ENCODE results near the gene ALDOA. TPM values are rescaled to one million over a fixed set of nuclear protein-coding genes. Genes with fewer than 3 reads are reported as not detected.

The ALDOA gene
- total and polyA plus RNA-seq, 9 of the 15 experiments (the other 6 are each of a cell fraction or from before 2014, with no cell fraction given) = 311 to 2,224 (median 1,293) TPM

DNA sequence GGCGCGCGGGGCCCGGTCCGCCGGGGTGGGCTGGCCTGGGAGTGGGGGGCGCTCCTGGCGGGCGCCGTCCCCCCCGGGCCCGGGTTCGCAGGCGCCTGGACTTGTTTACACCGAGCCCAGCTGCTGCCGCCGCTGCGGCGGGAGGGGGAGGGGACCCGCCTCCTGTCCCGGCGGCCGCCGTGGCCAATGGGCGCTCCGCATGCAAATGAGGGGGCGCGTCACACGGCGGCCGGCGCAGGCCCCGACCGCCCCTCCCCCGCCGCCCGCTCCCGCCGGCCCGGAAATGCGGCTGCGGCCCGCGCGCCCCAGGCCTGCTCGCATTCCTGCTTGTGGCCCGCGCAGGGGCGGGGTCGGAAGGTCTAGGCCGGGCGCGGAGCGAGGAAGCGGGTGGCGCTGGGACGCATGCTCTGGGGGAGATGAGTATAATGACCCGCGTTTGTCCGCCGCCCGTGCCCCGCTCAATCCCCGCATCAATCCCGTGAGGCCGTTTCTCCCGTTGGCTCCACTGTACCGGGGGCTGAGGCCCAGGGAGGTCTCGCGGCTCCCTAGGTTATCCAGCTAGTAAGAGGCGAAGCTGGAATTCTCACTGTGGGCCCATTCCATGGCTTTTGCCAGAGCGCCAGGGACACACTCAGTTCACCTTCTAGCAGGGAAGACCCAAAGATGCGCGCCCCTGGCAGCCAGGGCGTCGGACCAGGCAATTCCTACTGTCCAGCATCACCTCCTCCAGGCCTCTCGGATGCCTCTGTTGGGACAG, 30.7 kb downstream of the ALDOA start, which contains the start of gene YPEL3 (continued):
- TF ChIP-seq GTF2E2 (tag; IDR thresholded peaks at IDR 0.05) (no peak), NR2C2 (CRISPR knock-in tag; IDR thresholded peaks at IDR 0.05) (no peak), NR2C2 (tag; IDR thresholded peaks at IDR 0.05) (peak; percentile 40; the same call in 1 of the 2 replicates), ZNF311 (CRISPR knock-in tag; IDR thresholded peaks at IDR 0.05) (no peak), PML (IDR thresholded peaks at IDR 0.05; ENCODE audit: low read length) (no peak), ZNF436 (CRISPR knock-in tag; IDR thresholded peaks at IDR 0.05) (no peak), RBM14 (IDR thresholded peaks at IDR 0.05; ENCODE audit: borderline replicate concordance, insufficient read depth, low read depth, low read length) (no peak), HIVEP1 (CRISPR knock-in tag; IDR thresholded peaks at IDR 0.05) (no peak), MTA3 (IDR thresholded peaks at IDR 0.05; ENCODE audit: borderline replicate concordance) (0 out of 2 replicates have a peak, but pooled peaks have one; percentile 50), SOX6 (IDR thresholded peaks at IDR 0.05) (no peak), NFE2L1 (tag; IDR thresholded peaks at IDR 0.05; ENCODE audit: borderline replicate concordance, low read depth) (no peak), KDM4B (IDR thresholded peaks at IDR 0.05; ENCODE audit: borderline replicate concordance in 2 of 2, low read depth in 1 of 2) (no peak), CCAR2 (IDR thresholded peaks at IDR 0.05; ENCODE audit: low read depth, low read length) (no peak), CHD1 (IDR thresholded peaks at IDR 0.05; ENCODE audit: low read length) (no peak), EHMT2 (IDR thresholded peaks at IDR 0.05) (no peak)
- TF ChIP-seq, protein P1, sequence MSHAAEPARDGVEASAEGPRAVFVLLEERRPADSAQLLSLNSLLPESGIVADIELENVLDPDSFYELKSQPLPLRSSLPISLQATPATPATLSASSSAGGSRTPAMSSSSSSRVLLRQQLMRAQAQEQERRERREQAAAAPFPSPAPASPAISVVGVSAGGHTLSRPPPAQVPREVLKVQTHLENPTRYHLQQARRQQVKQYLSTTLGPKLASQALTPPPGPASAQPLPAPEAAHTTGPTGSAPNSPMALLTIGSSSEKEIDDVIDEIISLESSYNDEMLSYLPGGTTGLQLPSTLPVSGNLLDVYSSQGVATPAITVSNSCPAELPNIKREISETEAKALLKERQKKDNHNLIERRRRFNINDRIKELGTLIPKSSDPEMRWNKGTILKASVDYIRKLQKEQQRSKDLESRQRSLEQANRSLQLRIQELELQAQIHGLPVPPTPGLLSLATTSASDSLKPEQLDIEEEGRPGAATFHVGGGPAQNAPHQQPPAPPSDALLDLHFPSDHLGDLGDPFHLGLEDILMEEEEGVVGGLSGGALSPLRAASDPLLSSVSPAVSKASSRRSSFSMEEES (CRISPR knock-in tag; IDR thresholded peaks at IDR 0.05) = no peak
- TF ChIP-seq, protein P2, sequence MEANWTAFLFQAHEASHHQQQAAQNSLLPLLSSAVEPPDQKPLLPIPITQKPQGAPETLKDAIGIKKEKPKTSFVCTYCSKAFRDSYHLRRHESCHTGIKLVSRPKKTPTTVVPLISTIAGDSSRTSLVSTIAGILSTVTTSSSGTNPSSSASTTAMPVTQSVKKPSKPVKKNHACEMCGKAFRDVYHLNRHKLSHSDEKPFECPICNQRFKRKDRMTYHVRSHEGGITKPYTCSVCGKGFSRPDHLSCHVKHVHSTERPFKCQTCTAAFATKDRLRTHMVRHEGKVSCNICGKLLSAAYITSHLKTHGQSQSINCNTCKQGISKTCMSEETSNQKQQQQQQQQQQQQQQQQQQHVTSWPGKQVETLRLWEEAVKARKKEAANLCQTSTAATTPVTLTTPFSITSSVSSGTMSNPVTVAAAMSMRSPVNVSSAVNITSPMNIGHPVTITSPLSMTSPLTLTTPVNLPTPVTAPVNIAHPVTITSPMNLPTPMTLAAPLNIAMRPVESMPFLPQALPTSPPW (CRISPR knock-in tag; IDR thresholded peaks at IDR 0.05) = peak; percentile 94
- TF ChIP-seq, protein P3, sequence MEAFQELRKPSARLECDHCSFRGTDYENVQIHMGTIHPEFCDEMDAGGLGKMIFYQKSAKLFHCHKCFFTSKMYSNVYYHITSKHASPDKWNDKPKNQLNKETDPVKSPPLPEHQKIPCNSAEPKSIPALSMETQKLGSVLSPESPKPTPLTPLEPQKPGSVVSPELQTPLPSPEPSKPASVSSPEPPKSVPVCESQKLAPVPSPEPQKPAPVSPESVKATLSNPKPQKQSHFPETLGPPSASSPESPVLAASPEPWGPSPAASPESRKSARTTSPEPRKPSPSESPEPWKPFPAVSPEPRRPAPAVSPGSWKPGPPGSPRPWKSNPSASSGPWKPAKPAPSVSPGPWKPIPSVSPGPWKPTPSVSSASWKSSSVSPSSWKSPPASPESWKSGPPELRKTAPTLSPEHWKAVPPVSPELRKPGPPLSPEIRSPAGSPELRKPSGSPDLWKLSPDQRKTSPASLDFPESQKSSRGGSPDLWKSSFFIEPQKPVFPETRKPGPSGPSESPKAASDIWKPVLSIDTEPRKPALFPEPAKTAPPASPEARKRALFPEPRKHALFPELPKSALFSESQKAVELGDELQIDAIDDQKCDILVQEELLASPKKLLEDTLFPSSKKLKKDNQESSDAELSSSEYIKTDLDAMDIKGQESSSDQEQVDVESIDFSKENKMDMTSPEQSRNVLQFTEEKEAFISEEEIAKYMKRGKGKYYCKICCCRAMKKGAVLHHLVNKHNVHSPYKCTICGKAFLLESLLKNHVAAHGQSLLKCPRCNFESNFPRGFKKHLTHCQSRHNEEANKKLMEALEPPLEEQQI (IDR thresholded peaks at IDR 0.05) = no peak
- TF ChIP-seq, protein P4, sequence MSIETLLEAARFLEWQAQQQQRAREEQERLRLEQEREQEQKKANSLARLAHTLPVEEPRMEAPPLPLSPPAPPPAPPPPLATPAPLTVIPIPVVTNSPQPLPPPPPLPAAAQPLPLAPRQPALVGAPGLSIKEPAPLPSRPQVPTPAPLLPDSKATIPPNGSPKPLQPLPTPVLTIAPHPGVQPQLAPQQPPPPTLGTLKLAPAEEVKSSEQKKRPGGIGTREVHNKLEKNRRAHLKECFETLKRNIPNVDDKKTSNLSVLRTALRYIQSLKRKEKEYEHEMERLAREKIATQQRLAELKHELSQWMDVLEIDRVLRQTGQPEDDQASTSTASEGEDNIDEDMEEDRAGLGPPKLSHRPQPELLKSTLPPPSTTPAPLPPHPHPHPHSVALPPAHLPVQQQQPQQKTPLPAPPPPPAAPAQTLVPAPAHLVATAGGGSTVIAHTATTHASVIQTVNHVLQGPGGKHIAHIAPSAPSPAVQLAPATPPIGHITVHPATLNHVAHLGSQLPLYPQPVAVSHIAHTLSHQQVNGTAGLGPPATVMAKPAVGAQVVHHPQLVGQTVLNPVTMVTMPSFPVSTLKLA (conservative IDR thresholded peaks at IDR 0.05) = peak in 1 of 2 experiments; percentile 55; a peak in 2 of 4 replicates
- TF ChIP-seq, protein P5, sequence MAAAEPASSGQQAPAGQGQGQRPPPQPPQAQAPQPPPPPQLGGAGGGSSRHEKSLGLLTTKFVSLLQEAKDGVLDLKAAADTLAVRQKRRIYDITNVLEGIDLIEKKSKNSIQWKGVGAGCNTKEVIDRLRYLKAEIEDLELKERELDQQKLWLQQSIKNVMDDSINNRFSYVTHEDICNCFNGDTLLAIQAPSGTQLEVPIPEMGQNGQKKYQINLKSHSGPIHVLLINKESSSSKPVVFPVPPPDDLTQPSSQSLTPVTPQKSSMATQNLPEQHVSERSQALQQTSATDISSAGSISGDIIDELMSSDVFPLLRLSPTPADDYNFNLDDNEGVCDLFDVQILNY (CRISPR knock-in tag; IDR thresholded peaks at IDR 0.05) = no peak

Data from K562 (cell line).